Neural progenitor cell (in vitro differentiated cells): ENCODE data around the gene CCDC33. TPM values are rescaled to one million over a fixed set of nuclear protein-coding genes. Genes with fewer than 3 reads are reported as not detected.

Source experiments
- DNase-seq: peaks from one replicate; pipeline ENCODE4 v3.0.0-alpha.2; 2016; ENCODE audit warnings: low spot score
- H2AFZ ChIP-seq: fragments of 200-600 bp; sonication (generic); replicated peaks from 2 replicates; pipeline ENCODE4 v1.6.1; 2016; ENCODE audit warnings: antibody characterized with exemption
- H3F3A ChIP-seq: fragments of 200-600 bp; sonication (generic); 2 replicates; pipeline ENCODE4 v1.6.1; 2016; ENCODE audit warnings: antibody characterized with exemption, low read depth
- H3K27ac ChIP-seq: fragments of 200-600 bp; sonication (generic); 2 replicates; pipeline ENCODE4 v1.5.1; 2016; ENCODE audit warnings: mild to moderate bottlenecking
- H3K27me3 ChIP-seq: fragments of 200-600 bp; sonication (generic); 2 replicates; pipeline ENCODE4 v1.6.1; 2016; ENCODE audit warnings: mild to moderate bottlenecking, moderate library complexity
- H3K36me3 ChIP-seq: fragments of 200-600 bp; sonication (generic); 2 replicates; pipeline ENCODE4 v1.5.1; 2016
- H3K4me1 ChIP-seq: fragments of 200-600 bp; sonication (generic); 2 replicates; pipeline ENCODE4 v1.6.1; 2016; ENCODE audit warnings: mixed run types
- H3K4me2 ChIP-seq: fragments of 200-600 bp; sonication (generic); 2 replicates; pipeline ENCODE4 v1.6.1; 2016
- H3K4me3 ChIP-seq: fragments of 200-600 bp; sonication (generic); 2 replicates; pipeline ENCODE4 v1.5.1; 2016
- H3K79me2 ChIP-seq: fragments of 200-600 bp; sonication (generic); 2 replicates; pipeline ENCODE4 v1.6.1; 2016; ENCODE audit warnings: low read depth
- H3K9ac ChIP-seq: fragments of 200-600 bp; sonication (generic); 2 replicates; pipeline ENCODE4 v1.6.1; 2016
- H3K9me3 ChIP-seq: fragments of 200-600 bp; sonication (generic); 2 replicates; pipeline ENCODE4 v1.5.1; 2016; ENCODE audit warnings: low read depth
- H4K20me1 ChIP-seq: fragments of 200-600 bp; sonication (generic); 2 replicates; pipeline ENCODE4 v1.6.1; 2016; ENCODE audit warnings: low read depth
- H3K27ac Mint-ChIP-seq: 3 replicates; pipeline ENCODE4 v1.8.0; 2021; ENCODE audit warnings: mixed read lengths
- H3K27me3 Mint-ChIP-seq: 2 replicates; pipeline ENCODE4 v1.8.0; 2022; ENCODE audit warnings: low read depth, mild to moderate bottlenecking, inconsistent platforms, moderate library complexity, mixed read lengths; ENCODE audit not compliant: insufficient read depth
- H3K36me3 Mint-ChIP-seq: 3 replicates; pipeline ENCODE4 v1.8.0; 2021; ENCODE audit warnings: mixed read lengths
- H3K4me1 Mint-ChIP-seq: 3 replicates; pipeline ENCODE4 v1.8.0; 2021; ENCODE audit warnings: mixed read lengths
- H3K4me3 Mint-ChIP-seq: 3 replicates; pipeline ENCODE4 v1.8.0; 2021; ENCODE audit warnings: mild to moderate bottlenecking, moderate library complexity, mixed read lengths
- H3K9me3 Mint-ChIP-seq: 3 replicates; pipeline ENCODE4 v1.8.0; 2020; ENCODE audit warnings: mixed read lengths
- CTCF ChIP-seq: fragments of 200-600 bp; sonication (generic); IDR thresholded peaks from 2 replicates; pipeline ENCODE4 v1.5.1; 2017; ENCODE audit warnings: antibody characterized with exemption, mild to moderate bottlenecking
- EZH2 ChIP-seq: fragments of 200-600 bp; sonication (generic); IDR thresholded peaks from 2 replicates; pipeline ENCODE4 v1.6.1; 2017; ENCODE audit warnings: antibody characterized with exemption, mild to moderate bottlenecking, moderate library complexity
- EZH2phosphoT487 ChIP-seq: fragments of 200-600 bp; sonication (generic); IDR thresholded peaks from 2 replicates; pipeline ENCODE4 v1.6.1; 2017; ENCODE audit warnings: antibody characterized with exemption
- total RNA-seq: library from RNA; depleted of rRNA; stranded (reverse); fragments of >200 nt; gene quantifications from 2 replicates; pipeline ENCODE4 v1.2.3, GENCODE V29; 2015; ENCODE audit warnings: low replicate concordance

The CCDC33 gene
- total RNA-seq, 1 donor from 2014 or later: not detected

- H3K9me3 ChIP-seq: no peaks in the 10 kb centered on the region
- peak overlapping the region; percentile 60 for H3K27ac Mint-ChIP-seq
- H3K36me3 Mint-ChIP-seq: no peaks in the 10 kb centered on the region
- H3K27ac ChIP-seq: no peak overlapping the region
- no peaks in the 10 kb centered on the region for H4K20me1 ChIP-seq
- peaks cover 28% of the 10 kb centered on the region for H3K27me3 Mint-ChIP-seq
- H3K36me3 ChIP-seq: no peaks in the 10 kb centered on the region
- peaks cover 25% of the 10 kb centered on the region for H3K4me1 ChIP-seq
- DNase-seq: no peak
- peaks cover 27% of the 10 kb centered on the region for H3K4me1 Mint-ChIP-seq
- H3K9ac ChIP-seq: no peak overlapping the region
- no peak for TF ChIP-seq EZH2phosphoT487
- TF ChIP-seq CTCF: no peak
- no peak for TF ChIP-seq EZH2
- no peak overlapping the region for H3K4me3 Mint-ChIP-seq
- no peak overlapping the region for H2AFZ ChIP-seq
- H3K4me2 ChIP-seq: no peak overlapping the region
- H3K4me3 ChIP-seq: no peak overlapping the region
- H3F3A ChIP-seq: peaks cover 20% of the 10 kb centered on the region
- no peaks in the 10 kb centered on the region for H3K79me2 ChIP-seq
- peaks cover 71% of the 10 kb centered on the region for H3K27me3 ChIP-seq
- H3K9me3 Mint-ChIP-seq: no peaks in the 10 kb centered on the region
These were observed 133.1 kb downstream of the CCDC33 start for GRCh38 chr15:74369084-74369745.

GRCh38 chr15:74369756-74370155 is 133.6 kb downstream of the CCDC33 start:
- Mint-ChIP-seq H3K27me3 (peaks cover 25% of the 10 kb centered on the region), H3K4me1 (peaks cover 27% of the 10 kb centered on the region), H3K4me3 (no peak overlapping the region), H3K36me3 (no peaks in the 10 kb centered on the region), H3K9me3 (no peaks in the 10 kb centered on the region), H3K27ac (no peak overlapping the region)
- Histone ChIP-seq H3K36me3 (no peaks in the 10 kb centered on the region), H3K4me1 (peaks cover 25% of the 10 kb centered on the region), H3F3A (peaks cover 24% of the 10 kb centered on the region), H3K9ac (no peak overlapping the region), H3K4me3 (no peak overlapping the region), H3K9me3 (no peaks in the 10 kb centered on the region), H3K27ac (no peak overlapping the region), H4K20me1 (no peaks in the 10 kb centered on the region), H3K79me2 (no peaks in the 10 kb centered on the region), H3K27me3 (peaks cover 69% of the 10 kb centered on the region), H3K4me2 (no peak overlapping the region), H2AFZ (no peak overlapping the region)
- no peak for TF ChIP-seq EZH2
- no peak for TF ChIP-seq CTCF
- TF ChIP-seq EZH2phosphoT487: no peak
- DNase-seq: no peak

DNA sequence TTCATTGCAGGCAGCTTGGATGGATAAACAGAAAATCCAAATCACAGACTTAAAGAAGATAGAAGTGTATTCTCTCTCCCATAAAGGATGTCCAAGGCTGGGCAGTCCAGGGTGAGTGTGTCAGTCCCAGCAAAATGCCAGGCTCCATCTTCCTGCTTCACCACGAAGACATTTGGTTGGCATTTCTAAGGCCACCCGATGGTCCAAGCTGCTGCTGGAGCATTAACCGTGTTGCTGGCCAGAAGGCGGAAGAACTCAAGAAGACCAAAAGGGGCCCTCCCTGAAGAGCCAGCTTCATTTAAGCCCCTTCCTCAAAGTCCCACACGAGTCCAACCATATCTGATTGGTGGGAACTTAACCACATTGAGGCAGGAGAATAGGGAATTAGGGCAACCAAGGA is 134.3 kb downstream of the CCDC33 start:
- no peaks in the 10 kb centered on the region for H3K36me3 Mint-ChIP-seq
- H3K36me3 ChIP-seq: no peaks in the 10 kb centered on the region
- H3F3A ChIP-seq: peaks cover 21% of the 10 kb centered on the region
- peak overlapping the region; percentile 33 for H3K4me2 ChIP-seq
- H4K20me1 ChIP-seq: no peaks in the 10 kb centered on the region
- no peak overlapping the region for H3K4me3 ChIP-seq
- H3K9me3 ChIP-seq: no peaks in the 10 kb centered on the region
- no peaks in the 10 kb centered on the region for H3K79me2 ChIP-seq
- no peaks in the 10 kb centered on the region for H3K9me3 Mint-ChIP-seq
- DNase-seq: no peak
- peaks cover 27% of the 10 kb centered on the region for H3K4me1 Mint-ChIP-seq
- H3K27me3 ChIP-seq: peaks cover 69% of the 10 kb centered on the region
- H3K27me3 Mint-ChIP-seq: peaks cover 19% of the 10 kb centered on the region
- no peak overlapping the region for H2AFZ ChIP-seq
- TF ChIP-seq EZH2 (no peak), EZH2phosphoT487 (no peak), CTCF (no peak)
- peaks cover 19% of the 10 kb centered on the region for H3K4me1 ChIP-seq
- no peak overlapping the region for H3K27ac ChIP-seq
- H3K4me3 Mint-ChIP-seq: no peak overlapping the region
- H3K9ac ChIP-seq: no peak overlapping the region
- no peak overlapping the region for H3K27ac Mint-ChIP-seq
